GM19099 (cell line): Measurements from ENCODE around the gene SPACDR.

Experiments used
- POLR2A ChIP-seq: IDR thresholded peaks from 3 replicates; pipeline ENCODE4 v1.6.1; 2011; ENCODE audit warnings: low read depth; ENCODE audit not compliant: insufficient read length; ENCODE audit errors: extremely low read depth

SPACDR gene

GRCh38 chr7:100488333-100489095, 24.5 kb upstream of the SPACDR start:
- TF ChIP-seq POLR2A: no peak

DNA sequence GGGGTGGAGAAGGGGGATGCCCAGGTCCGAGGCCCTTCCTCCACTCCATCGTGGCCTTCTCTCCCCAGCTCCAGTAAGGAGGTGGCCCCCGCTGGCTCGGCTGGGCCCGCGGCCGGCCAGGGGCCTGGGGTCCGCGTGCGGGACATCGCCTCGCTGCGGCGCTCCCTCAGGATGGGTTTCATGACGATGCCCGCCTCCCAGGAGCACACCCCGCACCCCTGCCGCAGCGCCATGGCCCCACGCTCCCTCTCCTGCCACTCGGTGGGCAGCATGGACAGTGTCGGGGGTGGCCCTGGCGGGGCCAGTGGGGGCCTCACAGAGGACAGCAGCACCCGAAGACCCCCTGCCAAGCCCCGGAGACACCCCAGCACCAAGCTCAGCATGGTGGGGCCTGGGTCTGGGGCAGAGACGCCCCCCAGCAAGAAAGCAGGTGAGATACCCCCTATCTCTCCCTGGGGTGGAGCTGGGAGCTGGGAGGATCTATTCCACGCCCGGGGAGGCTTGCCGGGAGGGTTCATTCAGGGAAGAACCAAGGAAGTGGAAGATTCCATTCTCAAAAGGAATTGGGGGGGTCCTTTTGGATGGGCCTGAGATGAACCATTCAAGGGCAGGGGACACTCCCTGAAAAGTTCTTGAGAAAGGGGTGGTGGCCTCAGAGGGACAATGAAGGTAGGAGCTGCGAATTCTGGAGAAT, 22.8 kb upstream of the SPACDR start:
- no peak for TF ChIP-seq POLR2A

- TF ChIP-seq POLR2A: no peak
Observed at GRCh38 chr7:100486111-100486636, 22.1 kb upstream of the SPACDR start.

DNA sequence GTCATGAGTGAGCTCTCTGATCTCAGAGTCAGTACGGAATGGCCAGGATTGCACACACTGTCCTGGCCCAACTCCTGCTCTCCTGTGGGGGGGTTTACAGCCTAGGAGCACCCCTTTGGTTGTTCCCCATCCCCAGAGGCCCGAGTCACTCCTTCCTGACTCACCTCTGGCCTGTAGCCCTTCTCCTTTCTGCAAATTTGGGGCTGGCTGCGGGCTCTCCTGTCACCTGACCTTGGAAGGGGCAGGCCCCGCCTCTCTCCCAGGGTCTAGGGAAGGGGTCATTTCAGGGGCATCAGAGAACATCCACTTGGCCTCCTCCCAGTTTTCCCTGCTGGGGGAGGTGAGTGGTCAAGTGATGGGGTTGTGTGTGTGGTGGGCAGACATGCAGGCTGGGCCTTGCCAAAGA, 21.4 kb upstream of the SPACDR start:
- no peak for TF ChIP-seq POLR2A

DNA sequence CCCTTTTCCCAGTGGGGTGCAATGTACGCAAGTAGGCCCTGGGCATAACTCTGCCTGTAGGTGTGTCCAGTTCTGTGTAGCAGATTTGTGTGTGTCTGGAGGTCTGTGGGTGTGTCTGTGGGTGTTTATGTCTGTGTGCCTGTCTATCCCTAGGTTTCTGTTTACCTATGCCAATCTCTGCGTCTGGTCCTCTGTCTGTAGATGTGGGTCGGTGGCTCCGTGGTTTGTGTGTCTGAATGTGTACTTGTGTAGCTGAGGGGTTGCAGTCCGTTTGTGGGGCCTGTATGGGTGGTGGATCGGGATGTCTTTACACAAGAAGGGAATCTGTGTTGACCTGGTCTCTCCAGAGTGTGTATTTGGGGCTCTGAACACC, 20.6 kb upstream of the SPACDR start:
- no peak for TF ChIP-seq POLR2A

- no peak for TF ChIP-seq POLR2A
Observed at GRCh38 chr7:100483722-100484672, 19.9 kb upstream of the SPACDR start, which contains the start of gene NYAP1. Gene NYAP1 (plus strand): TSS chr7:100483927. CDS start chr7:100485312, 1,385 bp downstream.

DNA sequence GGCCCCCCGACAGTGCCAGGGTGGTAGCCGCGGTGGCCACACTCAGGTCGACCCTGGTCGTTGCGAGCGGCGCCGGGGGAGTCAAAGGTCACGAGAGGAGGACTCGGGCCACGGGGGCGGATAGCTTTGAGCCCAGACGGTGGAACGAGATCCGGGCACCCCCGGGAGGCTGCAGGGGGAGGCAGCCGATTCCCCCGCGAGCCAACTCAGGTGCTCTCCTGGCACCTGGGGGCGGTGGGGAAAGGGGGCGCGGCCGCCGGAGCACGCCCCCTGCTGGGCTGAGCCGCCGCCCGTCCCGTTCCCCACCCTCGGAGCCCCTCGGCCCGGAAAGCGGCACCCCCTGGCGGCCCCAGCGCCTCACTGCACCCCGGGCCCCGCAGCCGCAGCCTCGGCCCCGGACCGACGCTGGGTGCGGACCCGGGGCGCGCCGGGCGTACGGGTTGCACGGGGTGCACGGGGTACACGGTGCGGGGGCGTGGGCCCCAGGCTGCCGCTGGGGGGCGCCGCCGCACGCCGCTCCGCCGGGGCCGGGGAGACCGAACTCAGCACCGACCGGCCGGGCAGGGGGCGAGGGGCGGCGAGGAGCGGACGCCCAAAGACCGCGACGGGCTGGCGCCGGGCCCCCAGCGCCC, 19.1 kb upstream of the SPACDR start:
- no peak for TF ChIP-seq POLR2A

DNA sequence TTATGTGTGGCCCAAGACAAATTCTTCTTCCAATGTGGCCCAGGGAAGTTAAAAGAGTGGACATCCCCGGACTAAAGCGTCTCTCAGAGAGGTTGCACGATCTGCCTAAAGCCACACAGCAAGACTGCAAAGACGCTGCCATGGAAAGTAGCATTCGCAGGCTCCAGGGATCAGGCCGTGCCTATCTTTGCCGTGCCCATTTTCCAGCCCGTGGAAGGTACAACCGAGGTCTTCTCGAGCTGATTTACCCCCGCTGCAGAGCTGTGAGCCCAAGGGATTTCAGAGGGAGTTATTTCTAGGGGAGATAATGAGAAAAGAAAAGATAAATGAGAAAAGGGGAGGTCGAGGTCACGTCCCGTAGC, 18.6 kb upstream of the SPACDR start:
- no peak for TF ChIP-seq POLR2A

GRCh38 chr7:100481466-100481865, 17.4 kb upstream of the SPACDR start:
- no peak for TF ChIP-seq POLR2A

GRCh38 chr7:100478958-100479660, 15.0 kb upstream of the SPACDR start, which contains the start of gene TSC22D4:
Gene TSC22D4 (minus strand): TSS chr7:100479214. CDS start chr7:100478038, 1,176 bp downstream.
- peak; percentile 81 for TF ChIP-seq POLR2A

- no peak for TF ChIP-seq POLR2A
Observed at GRCh38 chr7:100477871-100478267, 13.8 kb upstream of the SPACDR start.

GRCh38 chr7:100476903-100477870, 13.1 kb upstream of the SPACDR start:
- TF ChIP-seq POLR2A: no peak

- no peak for TF ChIP-seq POLR2A
Observed at GRCh38 chr7:100476101-100476780, 12.2 kb upstream of the SPACDR start.

- TF ChIP-seq POLR2A: no peak
Observed at GRCh38 chr7:100475549-100475948, 11.5 kb upstream of the SPACDR start.
